GM19025 (cell line): ENCODE data around the gene DIRAS2.

ENCODE experiments used
- ATAC-seq: cut with Tn5 transposase; IDR thresholded peaks from one replicate; pipeline ENCODE4 v1.9.1; 2021; ENCODE audit warnings: mild to moderate bottlenecking, low read depth, moderate library complexity; ENCODE audit not compliant: unreplicated experiment

DIRAS2 gene

GRCh38 chr9:90613502-90613901 lies 29.1 kb downstream of the DIRAS2 start:
- ATAC-seq = no peak

GRCh38 chr9:90612957-90613356 lies 29.7 kb downstream of the DIRAS2 start:
- ATAC-seq = no peak

DNA sequence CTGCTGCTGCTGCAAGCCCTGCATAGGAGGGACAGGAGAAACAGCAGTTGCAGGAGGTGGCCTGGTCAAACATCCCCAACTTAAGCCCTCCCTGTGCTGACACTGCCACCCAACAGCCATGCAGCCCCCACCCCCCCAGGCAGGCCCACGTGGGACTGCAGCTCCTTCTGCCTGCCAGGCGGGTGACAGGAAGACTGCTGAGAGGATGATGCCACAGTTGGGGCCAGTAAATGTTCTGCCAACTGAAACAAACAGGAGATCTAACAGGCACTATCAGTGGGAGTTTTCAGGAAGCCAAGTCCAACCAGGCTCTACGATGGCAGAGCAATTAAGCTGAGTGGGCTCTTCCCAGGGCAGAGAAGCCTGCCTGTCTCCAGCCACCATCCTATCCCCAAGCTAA lies 31.1 kb downstream of the DIRAS2 start:
- ATAC-seq = no peak

DNA sequence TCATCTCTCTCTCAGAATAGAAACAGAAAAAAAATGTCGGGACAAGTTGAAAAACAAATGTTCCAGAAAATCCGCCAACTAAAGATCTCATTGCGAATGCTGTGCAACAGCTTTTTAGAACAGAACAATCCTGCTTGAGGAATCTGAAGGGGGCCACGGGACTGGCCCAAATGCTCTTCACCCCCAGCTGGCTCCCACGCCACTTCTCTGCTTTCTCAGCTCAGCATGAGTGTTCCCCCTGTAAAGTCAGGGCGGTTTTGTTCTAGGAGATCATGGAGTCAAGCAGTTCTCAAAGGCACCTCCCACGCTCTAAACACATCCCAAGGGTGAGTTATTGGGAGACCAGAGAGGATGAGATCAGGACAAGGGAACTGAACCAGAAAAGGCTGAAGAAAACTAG lies 31.5 kb downstream of the DIRAS2 start:
- no peak for ATAC-seq

GRCh38 chr9:90607701-90608516 lies 34.7 kb downstream of the DIRAS2 start:
- no peak for ATAC-seq

GRCh38 chr9:90600029-90600428 lies 42.6 kb downstream of the DIRAS2 start:
- no peak for ATAC-seq

DNA sequence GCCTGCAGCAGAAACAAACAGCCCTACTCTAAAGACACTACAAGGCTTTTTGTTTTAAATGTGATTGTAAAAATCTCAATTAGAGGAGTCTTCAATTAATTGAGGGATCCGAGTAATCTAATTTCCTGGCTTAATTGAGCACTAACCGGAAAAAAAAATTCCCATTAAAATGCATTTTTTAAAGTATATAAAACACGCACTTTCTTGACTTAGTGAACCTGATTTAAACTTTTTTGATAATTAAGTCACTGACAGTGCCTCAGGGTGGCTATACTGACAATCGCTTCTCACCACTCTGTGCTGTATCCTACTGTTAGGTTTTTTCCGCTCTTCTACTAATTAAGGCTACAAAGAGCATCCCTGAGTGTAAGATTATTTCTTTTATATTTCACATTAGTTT lies 44.4 kb downstream of the DIRAS2 start:
- no peak for ATAC-seq

GRCh38 chr9:90593646-90594045 lies 49.0 kb downstream of the DIRAS2 start:
- ATAC-seq = no peak

GRCh38 chr9:90580576-90580975 lies 62.0 kb downstream of the DIRAS2 start:
- no peak for ATAC-seq

GRCh38 chr9:90579181-90579580 lies 63.4 kb downstream of the DIRAS2 start:
- ATAC-seq = no peak

GRCh38 chr9:90578126-90578815 lies 64.4 kb downstream of the DIRAS2 start:
- ATAC-seq = no peak

DNA sequence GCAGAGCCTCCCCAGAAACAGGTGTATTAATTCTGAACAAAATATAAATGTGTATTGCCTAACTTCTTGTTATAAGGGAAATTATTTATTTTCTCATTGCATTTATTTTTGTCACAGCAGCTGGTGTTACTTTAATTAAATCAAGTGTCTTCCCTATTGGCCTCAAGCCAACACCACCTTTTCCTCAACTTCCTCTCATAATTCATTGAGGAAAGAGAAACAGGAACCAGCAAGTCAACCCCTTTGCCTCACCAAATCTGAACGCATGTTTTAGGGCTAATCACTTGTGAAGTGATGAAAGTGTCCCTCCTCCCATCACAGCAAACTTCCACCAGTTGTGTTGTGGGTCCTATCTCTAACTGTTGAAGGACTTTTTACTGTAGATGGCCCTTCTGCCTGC lies 73.1 kb downstream of the DIRAS2 start:
- ATAC-seq = no peak

DNA sequence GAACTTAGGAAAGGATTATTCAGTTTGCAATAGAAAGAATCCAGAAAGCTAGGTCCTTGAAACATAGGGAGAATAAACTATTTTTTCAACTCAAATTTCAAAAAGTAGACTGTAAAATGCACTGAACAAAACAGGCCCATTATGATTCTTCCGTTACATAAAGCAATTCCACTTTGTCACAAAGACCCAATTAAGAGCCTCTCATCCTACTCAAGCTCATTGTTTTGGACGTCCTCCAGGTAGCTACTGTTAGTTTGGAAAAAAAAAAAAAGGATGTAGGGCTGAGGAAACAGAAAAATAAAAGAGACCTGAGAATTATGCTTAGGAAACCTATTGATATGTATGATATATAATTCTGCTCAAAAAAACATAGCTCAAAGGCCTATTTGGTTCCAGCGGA lies 74.0 kb downstream of the DIRAS2 start:
- no peak for ATAC-seq

DNA sequence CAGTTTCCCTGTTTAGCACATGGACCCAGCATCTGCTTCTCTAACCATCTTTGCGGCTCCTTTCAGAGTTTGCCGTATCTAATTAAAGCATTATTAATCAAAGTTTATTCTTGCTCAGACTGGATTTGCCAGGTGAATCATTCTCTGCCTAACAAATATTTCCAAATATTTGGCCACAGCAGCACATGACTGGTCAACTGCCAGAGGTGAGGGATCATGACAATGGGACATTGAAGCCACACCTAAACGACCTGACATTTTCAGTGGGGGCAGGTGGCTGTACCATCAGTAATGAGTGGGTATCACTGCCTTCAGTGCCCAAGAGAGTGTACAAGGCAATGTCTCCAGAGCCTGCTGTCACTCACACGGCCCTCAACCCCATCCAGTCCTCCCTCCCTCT lies 80.4 kb downstream of the DIRAS2 start:
- no peak for ATAC-seq
